Measurements from ENCODE around the gene TRPC5OS.

GRCh38 chrX:111850975-111851374 lies 25.0 kb upstream of the TRPC5OS start:
- TF ChIP-seq, protein P1, sequence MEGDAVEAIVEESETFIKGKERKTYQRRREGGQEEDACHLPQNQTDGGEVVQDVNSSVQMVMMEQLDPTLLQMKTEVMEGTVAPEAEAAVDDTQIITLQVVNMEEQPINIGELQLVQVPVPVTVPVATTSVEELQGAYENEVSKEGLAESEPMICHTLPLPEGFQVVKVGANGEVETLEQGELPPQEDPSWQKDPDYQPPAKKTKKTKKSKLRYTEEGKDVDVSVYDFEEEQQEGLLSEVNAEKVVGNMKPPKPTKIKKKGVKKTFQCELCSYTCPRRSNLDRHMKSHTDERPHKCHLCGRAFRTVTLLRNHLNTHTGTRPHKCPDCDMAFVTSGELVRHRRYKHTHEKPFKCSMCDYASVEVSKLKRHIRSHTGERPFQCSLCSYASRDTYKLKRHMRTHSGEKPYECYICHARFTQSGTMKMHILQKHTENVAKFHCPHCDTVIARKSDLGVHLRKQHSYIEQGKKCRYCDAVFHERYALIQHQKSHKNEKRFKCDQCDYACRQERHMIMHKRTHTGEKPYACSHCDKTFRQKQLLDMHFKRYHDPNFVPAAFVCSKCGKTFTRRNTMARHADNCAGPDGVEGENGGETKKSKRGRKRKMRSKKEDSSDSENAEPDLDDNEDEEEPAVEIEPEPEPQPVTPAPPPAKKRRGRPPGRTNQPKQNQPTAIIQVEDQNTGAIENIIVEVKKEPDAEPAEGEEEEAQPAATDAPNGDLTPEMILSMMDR (IDR thresholded peaks at IDR 0.05; ENCODE audit: low read depth, low read length) = no peak
- TF ChIP-seq POLR2A (IDR thresholded peaks at IDR 0.05; ENCODE audit: extremely low read depth, insufficient read length) = no peak
- TF ChIP-seq MAX (IDR thresholded peaks at IDR 0.05; ENCODE audit: low read depth, low read length) = no peak
- TF ChIP-seq MYC (IDR thresholded peaks at IDR 0.05; ENCODE audit: low read depth, low read length) = no peak
